AG10803 (cell line): ENCODE results near the gene WEE2.
A peak's percentile ranks its signal among the peaks of the same experiment; 100 is the strongest.

Experiments used
- DNase-seq: peaks from one replicate; pipeline ENCODE4 v3.0.0; 2010; ENCODE audit warnings: low read depth
- H3K4me3 ChIP-seq: 2 replicates; pipeline ENCODE4 v1.5.1; 2011; ENCODE audit warnings: mild to moderate bottlenecking, low read length, control low read depth
- CTCF ChIP-seq: conservative IDR thresholded peaks from 2 replicates; pipeline ENCODE4 v1.5.1; 2011; ENCODE audit warnings: mild to moderate bottlenecking, low read length, control low read depth, inconsistent platforms

The WEE2 gene

GRCh38 chr7:141699860-141700259 lies 8.3 kb upstream of the WEE2 start:
- H3K4me3 ChIP-seq, result no peak overlapping the region
- no peak for TF ChIP-seq CTCF
- no peak for DNase-seq

- no peak for TF ChIP-seq CTCF
- no peak for DNase-seq
- H3K4me3 ChIP-seq, result peak overlapping the region; percentile 63
Measured at GRCh38 chr7:141700296-141700847, 7.8 kb upstream of the WEE2 start.

GRCh38 chr7:141700848-141701371 lies 7.2 kb upstream of the WEE2 start:
- H3K4me3 ChIP-seq, result peak overlapping the region; percentile 63
- TF ChIP-seq CTCF, result no peak
- DNase-seq, result no peak

- no peak for DNase-seq
Measured at GRCh38 chr7:141701489-141702046, 6.6 kb upstream of the WEE2 start.

GRCh38 chr7:141702047-141702567 lies 6.0 kb upstream of the WEE2 start, which contains the start of gene DENND11:
TSS of gene DENND11 (minus strand) at chr7:141702166. CDS start at chr7:141702153, 13 bp downstream.
- TF ChIP-seq CTCF, result no peak
- DNase-seq, result peak; percentile 39
- peak within 1 kb of the TSS; percentile 75 for H3K4me3 ChIP-seq

More at GRCh38 chr7:141701489-141702046, 6.6 kb upstream of the WEE2 start:
- no peak for TF ChIP-seq CTCF
- peak overlapping the region; percentile 63 for H3K4me3 ChIP-seq

- no peak for DNase-seq
- TF ChIP-seq CTCF, result no peak
- H3K4me3 ChIP-seq, result no peak overlapping the region
Measured at GRCh38 chr7:141702892-141703291, 5.3 kb upstream of the WEE2 start.

GRCh38 chr7:141704112-141704511 lies 4.0 kb upstream of the WEE2 start:
- DNase-seq, result no peak
- TF ChIP-seq CTCF, result no peak
- H3K4me3 ChIP-seq, result no peak overlapping the region
